Liver (tissue), 9 donors: ENCODE data around the gene XPR1. TPM values are rescaled to one million over a fixed set of nuclear protein-coding genes. Genes with fewer than 3 reads are reported as not detected.

Source experiments
- DNase-seq: peaks from one replicate; pipeline ENCODE4 v3.0.0-alpha.2; 2017; ENCODE audit warnings: low spot score
- H3K27ac ChIP-seq, 2 donors: one replicate each; pipeline ENCODE4 v1.7.0; 2013; ENCODE audit warnings: inconsistent platforms in 2 of 2, low read length in 2 of 2, control low read depth in 1 of 2, low read depth in 1 of 2, mild to moderate bottlenecking in 1 of 2
- H3K27me3 ChIP-seq, 4 donors: one replicate each; pipeline versions ENCODE4 v1.6.1 to v1.7.0; 2013; ENCODE audit warnings: low read length in 3 of 4, inconsistent platforms in 1 of 4, mild to moderate bottlenecking in 1 of 4, moderate library complexity in 1 of 4; ENCODE audit not compliant: control insufficient read depth in 4 of 4, insufficient read depth in 4 of 4
- H3K36me3 ChIP-seq, 4 donors: one replicate each; pipeline versions ENCODE4 v1.6.1 to v1.7.0; 2013; ENCODE audit warnings: low read length in 3 of 4, mild to moderate bottlenecking in 3 of 4, low read depth in 1 of 4, moderate library complexity in 1 of 4; ENCODE audit not compliant: control insufficient read depth in 4 of 4, insufficient read depth in 3 of 4
- H3K4me1 ChIP-seq, 4 donors: one replicate each; pipeline versions ENCODE4 v1.6.1 to v1.7.0; 2013; ENCODE audit warnings: low read length in 3 of 4, mild to moderate bottlenecking in 3 of 4, moderate library complexity in 1 of 4; ENCODE audit not compliant: control insufficient read depth in 4 of 4, insufficient read depth in 4 of 4
- H3K4me3 ChIP-seq, 3 donors: one replicate each; pipeline versions ENCODE4 v1.6.1 to v1.7.0; 2013; ENCODE audit warnings: low read length in 3 of 3, control low read depth in 1 of 3, low read depth in 1 of 3, mild to moderate bottlenecking in 1 of 3
- H3K9ac ChIP-seq, 2 donors: one replicate each; pipeline ENCODE4 v1.7.0; 2013; ENCODE audit warnings: low read length in 2 of 2, mild to moderate bottlenecking in 2 of 2, moderate library complexity in 2 of 2, control low read depth in 1 of 2, low read depth in 1 of 2
- H3K9me3 ChIP-seq, 4 donors: one replicate each; pipeline versions ENCODE4 v1.6.1 to v1.7.0; 2013; ENCODE audit warnings: low read length in 3 of 4; ENCODE audit not compliant: control insufficient read depth in 4 of 4
- EGR1 ChIP-seq, 2 donors: IDR thresholded peaks; 2 replicates each; pipeline ENCODE4 v1.6.1; 2016 to 2018; ENCODE audit warnings: antibody characterized with exemption in 2 of 2, low read depth in 2 of 2
- FOXA1 ChIP-seq: IDR thresholded peaks from 2 replicates; pipeline ENCODE4 v1.6.1; 2016; ENCODE audit warnings: antibody characterized with exemption
- GABPA ChIP-seq, 2 donors: IDR thresholded peaks in 1 of 2; conservative IDR thresholded peaks in 1 of 2; 2 replicates each; pipeline ENCODE4 v1.6.1; 2016; ENCODE audit warnings: antibody characterized with exemption in 2 of 2, mild to moderate bottlenecking in 1 of 2, moderate library complexity in 1 of 2
- NR2F2 ChIP-seq: IDR thresholded peaks from 2 replicates; pipeline ENCODE4 v1.6.1; 2016; ENCODE audit warnings: antibody characterized with exemption
- RAD21 ChIP-seq, 2 donors: IDR thresholded peaks; 2 replicates each; pipeline ENCODE4 v1.6.1; 2016; ENCODE audit warnings: antibody characterized with exemption in 2 of 2, mild to moderate bottlenecking in 2 of 2
- RXRA ChIP-seq, 2 donors: IDR thresholded peaks; 2 replicates each; pipeline ENCODE4 v1.6.1; 2017 to 2018; ENCODE audit warnings: antibody characterized with exemption in 2 of 2, mild to moderate bottlenecking in 1 of 2
- TAF1 ChIP-seq: conservative IDR thresholded peaks from 2 replicates; pipeline ENCODE4 v1.6.1; 2016; ENCODE audit warnings: antibody characterized with exemption, mild to moderate bottlenecking
- YY1 ChIP-seq: IDR thresholded peaks from 2 replicates; pipeline ENCODE4 v1.6.1; 2016; ENCODE audit warnings: antibody characterized with exemption, mild to moderate bottlenecking
- WGBS: extraction: QIAGEN DNeasy Blood & Tissue Kit; methylation state at CpG from one replicate; pipeline ENCODE4 v1.1.7; 2013; 5-methylcytosine and 5-hydroxymethylcytosine counted together
- polyA plus RNA-seq, 2 donors: library from polyadenylated mRNA; stranded (reverse) in 1 of 2; unstranded in 1 of 2; fragments of 200-250 nt in 1 of 2; fragments of >200 nt in 1 of 2; fragmentation: Nextera tagmentation in 1 of 2; extraction: Ambion mirVana in 1 of 2; gene quantifications; one replicate each; pipeline versions ENCODE4 v1.2.1 to v1.2.3, GENCODE V29; 2013 to 2015
- total RNA-seq, 2 donors: library from RNA; depleted of rRNA; stranded (reverse); fragments of >200 nt; gene quantifications; one replicate each; pipeline ENCODE4 v1.2.3, GENCODE V29; 2014
- TF ChIP-seq, protein P1 (sequence below): IDR thresholded peaks from 2 replicates; pipeline ENCODE4 v1.6.1; 2016; ENCODE audit warnings: antibody characterized with exemption
- TF ChIP-seq, protein P2 (sequence below): IDR thresholded peaks from 2 replicates; pipeline ENCODE4 v1.6.1; 2016; ENCODE audit warnings: antibody characterized with exemption, mild to moderate bottlenecking
- TF ChIP-seq, protein P3 (sequence below): IDR thresholded peaks from 2 replicates; pipeline ENCODE4 v1.6.1; 2016; ENCODE audit warnings: antibody characterized with exemption
- TF ChIP-seq, protein P4 (sequence below): IDR thresholded peaks from 2 replicates; pipeline ENCODE4 v1.6.1; 2016; ENCODE audit warnings: antibody characterized with exemption
- TF ChIP-seq, protein P5 (sequence below): fragments of 150-350 bp; IDR thresholded peaks from 2 replicates; pipeline ENCODE4 v1.5.1; 2017; ENCODE audit warnings: improper control_type of control experiment, low read depth, low read length; ENCODE audit not compliant: missing input control
- donor health status: healthy.
- donor health status: healthy.
- donor health status: healthy.
- donor health status: healthy.
- donor health status: healthy.

The XPR1 gene
- total and polyA plus RNA-seq, 4 donors = 1.8 to 14.3 (median 5.9) TPM

DNA sequence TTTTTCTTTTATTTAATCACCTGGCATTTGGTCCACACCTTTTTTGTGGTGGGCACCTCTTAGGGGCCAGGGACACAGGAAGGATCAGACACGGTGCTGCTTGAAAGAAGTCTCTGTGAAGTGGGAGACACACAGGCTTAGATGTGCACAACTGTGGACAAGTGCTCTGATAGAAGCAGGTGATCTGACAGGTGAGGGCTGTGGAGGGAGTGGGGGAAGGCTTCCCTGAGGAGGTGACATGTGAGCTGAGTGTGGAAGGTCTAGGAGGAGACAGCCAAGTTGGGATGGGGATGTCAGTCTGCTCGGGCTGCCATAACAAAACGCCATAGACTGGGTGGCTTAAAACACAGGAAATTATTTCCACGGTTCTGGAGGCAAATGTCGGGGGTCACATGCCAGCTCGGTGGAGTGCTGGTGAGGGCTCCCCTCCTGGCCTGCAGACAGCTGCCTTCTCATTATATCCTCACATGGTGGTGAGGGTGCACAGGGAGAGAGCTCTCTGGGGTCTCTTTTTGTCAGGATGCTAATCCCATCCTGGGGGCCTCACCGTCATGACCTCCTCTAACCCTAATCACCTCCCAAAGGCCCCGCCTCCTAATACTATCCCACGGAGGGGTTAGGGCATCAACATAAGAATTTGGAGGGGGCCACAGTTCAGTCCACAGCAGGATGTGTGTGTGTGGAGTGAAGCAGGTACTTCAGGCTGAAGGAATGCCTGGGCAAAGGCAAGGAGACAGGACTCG is 275.7 kb downstream of the XPR1 start:
- Histone ChIP-seq H3K9ac (no peak overlapping the region), H3K4me3 (no peak overlapping the region), H3K36me3 (no peaks in the 10 kb centered on the region), H3K27me3 (no peaks in the 10 kb centered on the region), H3K27ac (no peak overlapping the region), H3K9me3 (no peaks in the 10 kb centered on the region), H3K4me1 (peaks cover 2 to 10% (median 5%) of the 10 kb centered on the region in 4 donors)
- DNase-seq = no peak
- 88% methylated on average over 10 of the region's 10 CpGs for WGBS
- TF ChIP-seq, protein P1, sequence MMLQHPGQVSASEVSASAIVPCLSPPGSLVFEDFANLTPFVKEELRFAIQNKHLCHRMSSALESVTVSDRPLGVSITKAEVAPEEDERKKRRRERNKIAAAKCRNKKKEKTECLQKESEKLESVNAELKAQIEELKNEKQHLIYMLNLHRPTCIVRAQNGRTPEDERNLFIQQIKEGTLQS = no peak
- no peak for TF ChIP-seq TAF1

DNA sequence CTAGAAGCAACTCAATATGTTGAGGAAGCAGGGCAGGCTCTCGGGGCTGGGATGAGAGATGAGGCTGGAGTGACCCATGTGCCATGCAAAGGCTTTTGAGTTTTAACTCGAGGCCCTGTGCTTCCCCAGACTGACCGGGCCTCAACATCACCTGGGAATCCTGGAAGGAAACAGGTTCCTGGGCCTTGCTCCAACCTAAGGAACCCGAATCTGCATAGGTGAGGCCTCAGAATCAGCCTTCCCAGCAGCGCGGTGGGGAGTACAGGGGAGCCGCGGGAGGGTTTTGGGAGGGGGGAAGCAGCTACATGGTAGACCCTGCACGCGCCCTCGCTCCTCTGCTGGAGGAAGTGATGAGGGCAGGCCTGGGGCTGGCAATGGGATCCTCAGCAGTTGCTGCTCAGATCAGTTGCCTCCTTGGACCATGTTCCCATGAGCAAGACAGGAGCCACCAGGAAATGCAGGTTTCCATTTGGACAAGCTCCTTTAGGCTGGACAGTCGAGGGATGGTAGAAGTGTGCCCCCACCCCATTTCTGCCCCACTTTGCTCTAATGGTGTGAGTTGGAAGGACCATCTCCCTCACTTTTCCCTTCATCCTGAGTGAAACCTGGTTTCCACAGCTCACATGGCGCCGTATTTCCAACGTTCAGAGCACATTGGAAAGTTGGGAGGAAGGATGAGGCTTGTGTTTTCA is 276.4 kb downstream of the XPR1 start:
- Histone ChIP-seq H3K36me3 (no peaks in the 10 kb centered on the region), H3K9me3 (no peaks in the 10 kb centered on the region), H3K4me1 (peaks cover 3 to 14% (median 9%) of the 10 kb centered on the region in 4 donors), H3K27ac (no peak overlapping the region), H3K27me3 (no peaks in the 10 kb centered on the region), H3K4me3 (no peak overlapping the region), H3K9ac (no peak overlapping the region)
- TF ChIP-seq, protein P1 = no peak
- TF ChIP-seq GABPA (IDR thresholded peaks at IDR 0.05 in 1 of 2, conservative IDR thresholded peaks at IDR 0.05 in 1 of 2) (no peak), FOXA1 (no peak), RAD21 (IDR thresholded peaks at IDR 0.05) (no peak), NR2F2 (no peak), YY1 (no peak), RXRA (IDR thresholded peaks at IDR 0.05) (no peak), EGR1 (IDR thresholded peaks at IDR 0.05; ENCODE audit: low read depth in 2 of 2) (no peak), TAF1 (no peak)
- TF ChIP-seq, protein P2, sequence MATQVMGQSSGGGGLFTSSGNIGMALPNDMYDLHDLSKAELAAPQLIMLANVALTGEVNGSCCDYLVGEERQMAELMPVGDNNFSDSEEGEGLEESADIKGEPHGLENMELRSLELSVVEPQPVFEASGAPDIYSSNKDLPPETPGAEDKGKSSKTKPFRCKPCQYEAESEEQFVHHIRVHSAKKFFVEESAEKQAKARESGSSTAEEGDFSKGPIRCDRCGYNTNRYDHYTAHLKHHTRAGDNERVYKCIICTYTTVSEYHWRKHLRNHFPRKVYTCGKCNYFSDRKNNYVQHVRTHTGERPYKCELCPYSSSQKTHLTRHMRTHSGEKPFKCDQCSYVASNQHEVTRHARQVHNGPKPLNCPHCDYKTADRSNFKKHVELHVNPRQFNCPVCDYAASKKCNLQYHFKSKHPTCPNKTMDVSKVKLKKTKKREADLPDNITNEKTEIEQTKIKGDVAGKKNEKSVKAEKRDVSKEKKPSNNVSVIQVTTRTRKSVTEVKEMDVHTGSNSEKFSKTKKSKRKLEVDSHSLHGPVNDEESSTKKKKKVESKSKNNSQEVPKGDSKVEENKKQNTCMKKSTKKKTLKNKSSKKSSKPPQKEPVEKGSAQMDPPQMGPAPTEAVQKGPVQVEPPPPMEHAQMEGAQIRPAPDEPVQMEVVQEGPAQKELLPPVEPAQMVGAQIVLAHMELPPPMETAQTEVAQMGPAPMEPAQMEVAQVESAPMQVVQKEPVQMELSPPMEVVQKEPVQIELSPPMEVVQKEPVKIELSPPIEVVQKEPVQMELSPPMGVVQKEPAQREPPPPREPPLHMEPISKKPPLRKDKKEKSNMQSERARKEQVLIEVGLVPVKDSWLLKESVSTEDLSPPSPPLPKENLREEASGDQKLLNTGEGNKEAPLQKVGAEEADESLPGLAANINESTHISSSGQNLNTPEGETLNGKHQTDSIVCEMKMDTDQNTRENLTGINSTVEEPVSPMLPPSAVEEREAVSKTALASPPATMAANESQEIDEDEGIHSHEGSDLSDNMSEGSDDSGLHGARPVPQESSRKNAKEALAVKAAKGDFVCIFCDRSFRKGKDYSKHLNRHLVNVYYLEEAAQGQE = no peak
- TF ChIP-seq, protein P3, sequence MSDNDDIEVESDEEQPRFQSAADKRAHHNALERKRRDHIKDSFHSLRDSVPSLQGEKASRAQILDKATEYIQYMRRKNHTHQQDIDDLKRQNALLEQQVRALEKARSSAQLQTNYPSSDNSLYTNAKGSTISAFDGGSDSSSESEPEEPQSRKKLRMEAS = no peak
- TF ChIP-seq, protein P4, sequence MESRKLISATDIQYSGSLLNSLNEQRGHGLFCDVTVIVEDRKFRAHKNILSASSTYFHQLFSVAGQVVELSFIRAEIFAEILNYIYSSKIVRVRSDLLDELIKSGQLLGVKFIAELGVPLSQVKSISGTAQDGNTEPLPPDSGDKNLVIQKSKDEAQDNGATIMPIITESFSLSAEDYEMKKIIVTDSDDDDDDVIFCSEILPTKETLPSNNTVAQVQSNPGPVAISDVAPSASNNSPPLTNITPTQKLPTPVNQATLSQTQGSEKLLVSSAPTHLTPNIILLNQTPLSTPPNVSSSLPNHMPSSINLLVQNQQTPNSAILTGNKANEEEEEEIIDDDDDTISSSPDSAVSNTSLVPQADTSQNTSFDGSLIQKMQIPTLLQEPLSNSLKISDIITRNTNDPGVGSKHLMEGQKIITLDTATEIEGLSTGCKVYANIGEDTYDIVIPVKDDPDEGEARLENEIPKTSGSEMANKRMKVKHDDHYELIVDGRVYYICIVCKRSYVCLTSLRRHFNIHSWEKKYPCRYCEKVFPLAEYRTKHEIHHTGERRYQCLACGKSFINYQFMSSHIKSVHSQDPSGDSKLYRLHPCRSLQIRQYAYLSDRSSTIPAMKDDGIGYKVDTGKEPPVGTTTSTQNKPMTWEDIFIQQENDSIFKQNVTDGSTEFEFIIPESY = no peak
- TF ChIP-seq, protein P5, sequence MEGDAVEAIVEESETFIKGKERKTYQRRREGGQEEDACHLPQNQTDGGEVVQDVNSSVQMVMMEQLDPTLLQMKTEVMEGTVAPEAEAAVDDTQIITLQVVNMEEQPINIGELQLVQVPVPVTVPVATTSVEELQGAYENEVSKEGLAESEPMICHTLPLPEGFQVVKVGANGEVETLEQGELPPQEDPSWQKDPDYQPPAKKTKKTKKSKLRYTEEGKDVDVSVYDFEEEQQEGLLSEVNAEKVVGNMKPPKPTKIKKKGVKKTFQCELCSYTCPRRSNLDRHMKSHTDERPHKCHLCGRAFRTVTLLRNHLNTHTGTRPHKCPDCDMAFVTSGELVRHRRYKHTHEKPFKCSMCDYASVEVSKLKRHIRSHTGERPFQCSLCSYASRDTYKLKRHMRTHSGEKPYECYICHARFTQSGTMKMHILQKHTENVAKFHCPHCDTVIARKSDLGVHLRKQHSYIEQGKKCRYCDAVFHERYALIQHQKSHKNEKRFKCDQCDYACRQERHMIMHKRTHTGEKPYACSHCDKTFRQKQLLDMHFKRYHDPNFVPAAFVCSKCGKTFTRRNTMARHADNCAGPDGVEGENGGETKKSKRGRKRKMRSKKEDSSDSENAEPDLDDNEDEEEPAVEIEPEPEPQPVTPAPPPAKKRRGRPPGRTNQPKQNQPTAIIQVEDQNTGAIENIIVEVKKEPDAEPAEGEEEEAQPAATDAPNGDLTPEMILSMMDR = no peak
- DNase-seq = no peak
- WGBS = 93% methylated on average over 15 of the region's 15 CpGs
